ENCODE data around the gene QTRT2. TPM values are rescaled to one million over a fixed set of nuclear protein-coding genes. Genes with fewer than 3 reads are reported as not detected.
A peak's percentile ranks its signal among the peaks of the same experiment; 100 is the strongest.

QTRT2 gene
- total and polyA plus RNA-seq, 4 experiments from 2014 or later = 14.3 to 35.7 (median 22.3) TPM

DNA sequence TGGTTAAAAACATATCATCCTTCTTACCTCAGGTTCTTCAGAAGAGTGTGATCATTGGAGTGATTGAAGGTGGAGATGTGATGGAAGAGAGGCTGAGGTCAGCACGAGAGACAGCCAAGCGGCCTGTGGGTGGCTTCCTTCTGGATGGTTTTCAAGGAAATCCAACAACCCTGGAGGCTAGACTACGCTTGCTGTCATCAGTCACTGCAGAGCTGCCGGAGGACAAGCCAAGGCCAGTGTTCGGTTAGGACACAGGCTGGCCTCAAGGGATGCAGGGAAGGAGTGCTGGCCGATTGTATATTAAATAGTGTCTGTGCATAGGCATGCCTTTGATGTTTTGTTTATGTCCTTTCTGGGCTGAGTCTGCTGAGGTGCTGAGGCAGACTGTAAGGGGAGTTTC lies 20.2 kb downstream of the QTRT2 start:
- Histone ChIP-seq H3K4me3 (ENCODE audit: low read length in 2 of 2) (no peak overlapping the region), H3K36me3 (ENCODE audit: insufficient read depth, low read length) (peaks cover 74% of the 10 kb centered on the region), H3K4me1 (ENCODE audit: insufficient read depth, low read length) (no peaks in the 10 kb centered on the region), H3K9me3 (ENCODE audit: control insufficient read depth in 1 of 2, low read length in 2 of 2) (no peaks in the 10 kb centered on the region), H3K27me3 (ENCODE audit: insufficient read depth, low read length) (no peaks in the 10 kb centered on the region), H3K27ac (ENCODE audit: low read depth, low read length) (no peak overlapping the region)
- H3K4me3 Mint-ChIP-seq = no peak overlapping the region
- H3K27ac Mint-ChIP-seq = no peak overlapping the region
- peaks cover 77 to 92% of the 10 kb centered on the region in 2 donors for H3K36me3 Mint-ChIP-seq
- intact Hi-C loops (cut with micrococcal nuclease) = no loop called here
- no peaks in the 10 kb centered on the region for H3K27me3 Mint-ChIP-seq
- DNase-seq = no peak
- peaks cover 0 to 2% (median 0%) of the 10 kb centered on the region in 4 donors for H3K4me1 Mint-ChIP-seq
- ChIA-PET POLR2A (ENCODE audit: partially characterized antibody) (no interaction called here), CTCF (ENCODE audit: partially characterized antibody) (no interaction called here)
- no peaks in the 10 kb centered on the region for H3K9me3 Mint-ChIP-seq

DNA sequence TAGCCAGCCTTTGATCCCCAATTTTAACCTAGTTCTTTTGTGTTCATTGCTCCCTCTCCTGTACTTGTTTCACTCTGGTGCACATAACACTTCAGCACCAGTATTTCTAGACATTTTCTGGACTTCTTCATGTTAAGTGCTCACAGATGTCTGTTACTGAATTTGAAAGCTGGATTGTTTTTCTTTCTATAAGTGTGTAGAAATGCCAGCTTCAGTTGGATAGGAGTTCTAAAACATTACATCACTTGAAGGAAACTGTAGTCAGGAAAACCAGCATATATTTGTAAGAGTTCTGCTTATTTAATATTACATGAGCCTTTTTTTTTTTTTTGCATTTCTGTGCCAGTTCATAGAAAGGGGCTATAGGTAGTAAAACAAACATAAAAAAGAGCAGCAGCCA lies 21.6 kb downstream of the QTRT2 start:
- no peaks in the 10 kb centered on the region for H3K27me3 ChIP-seq (ENCODE audit: insufficient read depth, low read length)
- intact Hi-C loops (cut with micrococcal nuclease) = no loop called here
- Mint-ChIP-seq H3K27me3 (no peaks in the 10 kb centered on the region), H3K4me1 (peaks cover 0 to 2% (median 0%) of the 10 kb centered on the region in 4 donors), H3K36me3 (peaks cover 73 to 93% of the 10 kb centered on the region in 2 donors), H3K27ac (no peak overlapping the region), H3K9me3 (no peaks in the 10 kb centered on the region), H3K4me3 (no peak overlapping the region)
- no peaks in the 10 kb centered on the region for H3K9me3 ChIP-seq (ENCODE audit: control insufficient read depth in 1 of 2, low read length in 2 of 2)
- POLR2A ChIA-PET (ENCODE audit: partially characterized antibody) = no interaction called here
- H3K36me3 ChIP-seq (ENCODE audit: insufficient read depth, low read length) = peaks cover 63% of the 10 kb centered on the region
- no peak overlapping the region for H3K4me3 ChIP-seq (ENCODE audit: low read length in 2 of 2)
- CTCF ChIA-PET (ENCODE audit: partially characterized antibody) = no interaction called here
- DNase-seq = no peak
- H3K4me1 ChIP-seq (ENCODE audit: insufficient read depth, low read length) = no peaks in the 10 kb centered on the region
- H3K27ac ChIP-seq (ENCODE audit: low read depth, low read length) = no peak overlapping the region

DNA sequence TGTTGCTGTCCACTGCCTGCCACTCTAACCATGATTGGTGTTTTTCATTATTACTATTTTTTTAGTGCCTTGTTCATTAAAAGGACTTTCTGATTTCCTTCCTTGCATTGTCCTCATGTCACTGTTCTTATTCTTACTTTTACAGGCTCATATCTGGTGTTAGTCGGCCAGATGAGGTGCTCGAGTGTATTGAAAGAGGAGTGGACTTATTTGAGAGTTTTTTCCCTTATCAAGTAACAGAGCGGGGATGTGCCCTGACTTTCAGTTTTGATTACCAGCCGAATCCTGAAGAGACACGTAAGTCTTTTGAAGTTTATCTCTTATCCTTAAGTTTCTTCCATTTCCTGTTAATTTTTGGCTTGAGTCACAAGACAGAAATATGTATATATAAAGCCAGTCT lies 23.2 kb downstream of the QTRT2 start:
- ChIA-PET CTCF (ENCODE audit: partially characterized antibody) (no interaction called here), POLR2A (ENCODE audit: partially characterized antibody) (no interaction called here)
- H3K4me3 Mint-ChIP-seq = no peak overlapping the region
- H3K36me3 ChIP-seq (ENCODE audit: insufficient read depth, low read length) = peaks cover 52% of the 10 kb centered on the region
- DNase-seq = no peak
- H3K4me3 ChIP-seq (ENCODE audit: low read length in 2 of 2) = no peak overlapping the region
- H3K36me3 Mint-ChIP-seq = peaks cover 72 to 93% of the 10 kb centered on the region in 2 donors
- no peaks in the 10 kb centered on the region for H3K4me1 ChIP-seq (ENCODE audit: insufficient read depth, low read length)
- no peaks in the 10 kb centered on the region for H3K27me3 ChIP-seq (ENCODE audit: insufficient read depth, low read length)
- H3K9me3 Mint-ChIP-seq = no peaks in the 10 kb centered on the region
- no peaks in the 10 kb centered on the region for H3K27me3 Mint-ChIP-seq
- H3K4me1 Mint-ChIP-seq = no peaks in the 10 kb centered on the region
- peak overlapping the region in 3 of 7 donors; percentile 2 to 68 (median 26) for H3K27ac Mint-ChIP-seq
- no peaks in the 10 kb centered on the region for H3K9me3 ChIP-seq (ENCODE audit: control insufficient read depth in 1 of 2, low read length in 2 of 2)
- intact Hi-C loops (cut with micrococcal nuclease) = no loop called here
- no peak overlapping the region for H3K27ac ChIP-seq (ENCODE audit: low read depth, low read length)

DNA sequence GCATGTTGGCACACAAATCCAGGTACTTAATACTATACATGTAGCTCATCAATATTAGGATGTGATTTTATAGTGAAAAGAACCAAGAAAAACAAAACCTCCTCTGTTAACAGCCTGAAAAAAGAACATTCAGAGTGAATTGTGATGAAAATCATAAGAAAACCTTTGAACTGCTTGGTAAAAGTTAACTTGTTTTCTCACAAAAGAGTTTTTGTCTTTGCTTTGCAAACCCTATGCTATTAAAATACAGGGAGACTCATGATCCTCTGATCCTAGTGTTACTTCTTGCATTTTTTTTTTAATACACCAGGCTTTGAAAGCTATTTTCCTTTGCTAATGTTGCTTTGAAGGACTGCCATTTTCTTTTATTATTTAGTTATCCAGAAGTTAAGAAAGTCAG lies 23.7 kb downstream of the QTRT2 start:
- no peak overlapping the region for H3K27ac ChIP-seq (ENCODE audit: low read depth, low read length)
- Mint-ChIP-seq H3K27me3 (no peaks in the 10 kb centered on the region), H3K9me3 (no peaks in the 10 kb centered on the region), H3K4me1 (no peaks in the 10 kb centered on the region), H3K4me3 (no peak overlapping the region), H3K27ac (peak overlapping the region in 1 of 7 donors; percentile 68), H3K36me3 (peaks cover 69 to 93% of the 10 kb centered on the region in 2 donors)
- no peaks in the 10 kb centered on the region for H3K4me1 ChIP-seq (ENCODE audit: insufficient read depth, low read length)
- H3K9me3 ChIP-seq (ENCODE audit: control insufficient read depth in 1 of 2, low read length in 2 of 2) = no peaks in the 10 kb centered on the region
- no peak for DNase-seq
- intact Hi-C loops (cut with micrococcal nuclease) = no loop called here
- no peaks in the 10 kb centered on the region for H3K27me3 ChIP-seq (ENCODE audit: insufficient read depth, low read length)
- H3K36me3 ChIP-seq (ENCODE audit: insufficient read depth, low read length) = peaks cover 48% of the 10 kb centered on the region
- ChIA-PET POLR2A (ENCODE audit: partially characterized antibody) (no interaction called here), CTCF (ENCODE audit: partially characterized antibody) (no interaction called here)
- H3K4me3 ChIP-seq (ENCODE audit: low read length in 2 of 2) = no peak overlapping the region

DNA sequence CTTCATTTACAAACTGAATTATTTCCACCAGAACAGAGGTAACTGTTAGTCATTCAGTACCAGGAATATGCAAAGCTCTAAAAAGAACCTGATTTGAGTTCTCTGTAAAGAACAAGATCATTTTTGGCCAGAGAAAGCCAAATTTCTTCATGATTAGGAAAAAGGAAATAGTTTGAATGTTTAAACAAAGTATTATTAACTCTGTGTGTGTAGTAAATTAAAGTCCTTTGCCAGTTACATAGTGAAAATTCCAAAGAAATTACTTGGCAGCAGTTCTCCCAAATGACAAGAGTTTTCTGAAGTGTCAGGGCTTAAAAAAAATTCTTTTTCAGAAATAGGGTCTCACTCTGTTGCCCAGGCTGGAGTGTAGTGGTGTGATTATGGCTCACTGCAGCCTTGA lies 24.5 kb downstream of the QTRT2 start:
- Histone ChIP-seq H3K27ac (ENCODE audit: low read depth, low read length) (no peak overlapping the region), H3K4me1 (ENCODE audit: insufficient read depth, low read length) (no peaks in the 10 kb centered on the region), H3K27me3 (ENCODE audit: insufficient read depth, low read length) (no peaks in the 10 kb centered on the region), H3K9me3 (ENCODE audit: control insufficient read depth in 1 of 2, low read length in 2 of 2) (no peaks in the 10 kb centered on the region), H3K4me3 (ENCODE audit: low read length in 2 of 2) (no peak overlapping the region), H3K36me3 (ENCODE audit: insufficient read depth, low read length) (peaks cover 55% of the 10 kb centered on the region)
- intact Hi-C loops (cut with micrococcal nuclease) = no loop called here
- POLR2A ChIA-PET (ENCODE audit: partially characterized antibody) = no interaction called here
- no peak overlapping the region for H3K4me3 Mint-ChIP-seq
- H3K27ac Mint-ChIP-seq = no peak overlapping the region
- no peaks in the 10 kb centered on the region for H3K27me3 Mint-ChIP-seq
- H3K9me3 Mint-ChIP-seq = no peaks in the 10 kb centered on the region
- no peaks in the 10 kb centered on the region for H3K4me1 Mint-ChIP-seq
- DNase-seq = no peak
- CTCF ChIA-PET (ENCODE audit: partially characterized antibody) = no interaction called here
- peaks cover 76 to 93% of the 10 kb centered on the region in 2 donors for H3K36me3 Mint-ChIP-seq

DNA sequence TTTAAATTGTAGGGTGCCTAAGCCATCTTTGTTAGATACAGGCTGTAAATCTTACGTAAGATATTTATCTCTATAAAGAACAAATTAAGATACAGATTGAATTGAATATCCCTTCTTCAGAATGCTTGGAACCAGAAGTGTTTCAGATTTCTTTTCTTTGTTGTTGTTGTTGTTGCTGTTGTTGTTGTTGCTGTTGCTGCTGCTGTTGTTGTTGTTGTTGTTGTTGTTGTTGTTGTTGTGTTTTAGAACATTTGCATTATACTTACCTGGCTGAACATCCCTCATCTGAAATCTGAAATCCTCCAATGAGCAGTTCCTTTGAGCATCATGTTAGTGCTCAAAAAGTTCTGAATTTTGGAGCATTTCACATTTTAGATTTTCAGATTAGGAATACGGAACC lies 26.6 kb downstream of the QTRT2 start:
- Histone ChIP-seq H3K27me3 (ENCODE audit: insufficient read depth, low read length) (no peaks in the 10 kb centered on the region), H3K36me3 (ENCODE audit: insufficient read depth, low read length) (peaks cover 40% of the 10 kb centered on the region), H3K4me1 (ENCODE audit: insufficient read depth, low read length) (no peaks in the 10 kb centered on the region), H3K9me3 (ENCODE audit: control insufficient read depth in 1 of 2, low read length in 2 of 2) (no peaks in the 10 kb centered on the region), H3K27ac (ENCODE audit: low read depth, low read length) (no peak overlapping the region), H3K4me3 (ENCODE audit: low read length in 2 of 2) (no peak overlapping the region)
- Mint-ChIP-seq H3K36me3 (peaks cover 76 to 89% of the 10 kb centered on the region in 2 donors), H3K27ac (no peak overlapping the region), H3K27me3 (no peaks in the 10 kb centered on the region), H3K4me3 (no peak overlapping the region), H3K9me3 (no peaks in the 10 kb centered on the region), H3K4me1 (no peaks in the 10 kb centered on the region)
- ChIA-PET POLR2A (ENCODE audit: partially characterized antibody) (no interaction called here), CTCF (ENCODE audit: partially characterized antibody) (no interaction called here)
- intact Hi-C loops (cut with micrococcal nuclease) = no loop called here
- DNase-seq = no peak

DNA sequence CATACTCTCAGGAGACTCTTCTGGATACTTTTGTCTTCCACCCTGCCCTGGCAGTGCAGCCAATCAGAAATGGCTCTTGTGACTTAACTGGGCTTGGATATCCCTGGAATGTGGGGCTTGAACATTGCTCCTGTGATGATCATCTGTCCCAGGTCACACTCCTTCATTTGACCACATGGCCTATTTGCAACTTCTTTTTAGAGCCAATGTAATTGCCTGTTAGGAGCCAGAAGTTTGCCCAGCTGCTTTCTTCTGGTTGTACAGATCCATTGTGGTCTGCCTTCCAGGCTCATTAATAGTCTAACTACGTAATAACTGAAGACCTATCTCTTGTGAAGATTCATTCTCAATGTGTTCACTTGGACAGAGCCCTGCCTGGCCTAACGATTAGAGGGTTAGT lies 29.8 kb downstream of the QTRT2 start:
- no peaks in the 10 kb centered on the region for H3K9me3 ChIP-seq (ENCODE audit: control insufficient read depth in 1 of 2, low read length in 2 of 2)
- H3K4me1 Mint-ChIP-seq = no peaks in the 10 kb centered on the region
- H3K27ac Mint-ChIP-seq = no peak overlapping the region
- peaks cover 15% of the 10 kb centered on the region for H3K36me3 ChIP-seq (ENCODE audit: insufficient read depth, low read length)
- POLR2A ChIA-PET (ENCODE audit: partially characterized antibody) = no interaction called here
- no peak overlapping the region for H3K27ac ChIP-seq (ENCODE audit: low read depth, low read length)
- H3K27me3 Mint-ChIP-seq = no peaks in the 10 kb centered on the region
- H3K9me3 Mint-ChIP-seq = no peaks in the 10 kb centered on the region
- CTCF ChIA-PET (ENCODE audit: partially characterized antibody) = interaction anchor here (0.5 to 1.0 kb wide), 2 partner anchors 14 to 254 kb away, joined by 3 read pairs; no protein-coding TSS in a partner anchor
- no peak overlapping the region for H3K4me3 ChIP-seq (ENCODE audit: low read length in 2 of 2)
- no peak for DNase-seq
- no peaks in the 10 kb centered on the region for H3K27me3 ChIP-seq (ENCODE audit: insufficient read depth, low read length)
- H3K4me3 Mint-ChIP-seq = no peak overlapping the region
- intact Hi-C loops (cut with micrococcal nuclease) = no loop called here
- H3K4me1 ChIP-seq (ENCODE audit: insufficient read depth, low read length) = no peaks in the 10 kb centered on the region
- peaks cover 57 to 60% of the 10 kb centered on the region in 2 donors for H3K36me3 Mint-ChIP-seq

DNA sequence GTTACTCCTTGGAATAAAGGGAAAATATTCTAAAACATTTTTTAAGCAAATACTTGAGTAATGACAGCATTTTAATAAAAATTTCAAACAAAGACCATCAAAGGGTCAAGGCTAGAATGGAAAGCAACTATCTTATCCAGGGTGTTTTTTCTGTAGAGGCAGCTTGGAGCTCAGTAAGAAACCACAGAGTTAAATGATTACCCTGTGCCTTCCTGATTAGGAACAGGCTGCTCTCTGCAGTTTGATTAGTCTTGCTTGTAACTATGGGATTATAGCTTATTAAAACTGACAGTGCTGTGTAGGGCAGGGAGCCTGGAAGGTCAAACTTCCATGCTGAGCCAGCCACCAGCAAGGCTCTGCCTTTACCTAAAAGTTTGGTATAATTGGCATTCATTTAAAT lies 33.1 kb downstream of the QTRT2 start:
- Mint-ChIP-seq H3K9me3 (peaks cover 0 to 3% (median 0%) of the 10 kb centered on the region in 8 donors), H3K27ac (no peak overlapping the region), H3K4me3 (no peak overlapping the region), H3K27me3 (peaks cover 0 to 3% of the 10 kb centered on the region in 2 donors), H3K36me3 (peaks cover 28 to 30% of the 10 kb centered on the region in 2 donors), H3K4me1 (peaks cover 0 to 3% (median 1%) of the 10 kb centered on the region in 4 donors)
- Histone ChIP-seq H3K27ac (ENCODE audit: low read depth, low read length) (no peak overlapping the region), H3K4me1 (ENCODE audit: insufficient read depth, low read length) (no peaks in the 10 kb centered on the region), H3K9me3 (ENCODE audit: control insufficient read depth in 1 of 2, low read length in 2 of 2) (no peaks in the 10 kb centered on the region), H3K36me3 (ENCODE audit: insufficient read depth, low read length) (peaks cover 11% of the 10 kb centered on the region), H3K27me3 (ENCODE audit: insufficient read depth, low read length) (no peaks in the 10 kb centered on the region), H3K4me3 (ENCODE audit: low read length in 2 of 2) (no peak overlapping the region)
- ChIA-PET CTCF (ENCODE audit: partially characterized antibody) (no interaction called here), POLR2A (ENCODE audit: partially characterized antibody) (no interaction called here)
- intact Hi-C loops (cut with micrococcal nuclease) = no loop called here
- no peak for DNase-seq

Measured in CD4-positive, alpha-beta memory T cell (primary cell).